GM23338 (cell line): ENCODE measurements around the gene EXOC6B. TPM values are rescaled to one million over a fixed set of nuclear protein-coding genes. Genes with fewer than 3 reads are reported as not detected.

Experiments
- ATAC-seq: fragments of 200-7000 bp; cut with Tn5 transposase; 3 replicates; pipeline ENCODE4 v1.9.1; 2020
- DNase-seq: peaks from one replicate; pipeline ENCODE4 v3.0.0-alpha.2; 2015; ENCODE audit warnings: low spot score
- H2AFZ ChIP-seq: fragments of 200-600 bp; sonication (generic); 2 replicates; pipeline ENCODE4 v1.8.0; 2016; ENCODE audit warnings: antibody characterized with exemption, mild to moderate bottlenecking, moderate library complexity
- H3F3A ChIP-seq: fragments of 200-600 bp; sonication (generic); replicated peaks from 2 replicates; pipeline ENCODE4 v1.8.0; 2017; ENCODE audit warnings: antibody characterized with exemption, mixed run types, low read depth
- H3K27ac ChIP-seq: fragments of 200-600 bp; sonication (generic); 2 replicates; pipeline ENCODE4 v1.6.1; 2016; ENCODE audit warnings: low read depth
- H3K27me3 ChIP-seq: fragments of 200-600 bp; sonication (generic); 2 replicates; pipeline ENCODE4 v1.8.0; 2016; ENCODE audit warnings: mild to moderate bottlenecking, mixed run types, moderate library complexity; ENCODE audit not compliant: insufficient read depth
- H3K36me3 ChIP-seq: fragments of 200-600 bp; sonication (generic); 2 replicates; pipeline ENCODE4 v1.8.0; 2016; ENCODE audit warnings: mild to moderate bottlenecking; ENCODE audit not compliant: insufficient read depth
- H3K4me1 ChIP-seq: fragments of 200-600 bp; sonication (generic); 2 replicates; pipeline ENCODE4 v1.8.0; 2016; ENCODE audit warnings: mild to moderate bottlenecking, moderate library complexity; ENCODE audit not compliant: insufficient read depth
- H3K4me2 ChIP-seq: fragments of 200-600 bp; sonication (generic); 2 replicates; pipeline ENCODE4 v1.7.1; 2017; ENCODE audit warnings: mixed run types
- H3K4me3 ChIP-seq: fragments of 200-600 bp; sonication (generic); 2 replicates; pipeline ENCODE4 v1.6.1; 2016; ENCODE audit warnings: mixed run types
- H3K79me2 ChIP-seq: fragments of 200-600 bp; sonication (generic); replicated peaks from 2 replicates; pipeline ENCODE4 v1.8.0; 2017; ENCODE audit warnings: mild to moderate bottlenecking; ENCODE audit not compliant: insufficient read depth
- H3K9me2 ChIP-seq: fragments of 200-600 bp; sonication (generic); 2 replicates; pipeline ENCODE4 v1.8.0; 2017; ENCODE audit not compliant: insufficient read depth
- H4K20me1 ChIP-seq: fragments of 200-600 bp; sonication (generic); replicated peaks from 2 replicates; pipeline ENCODE4 v1.8.0; 2017; ENCODE audit warnings: mild to moderate bottlenecking; ENCODE audit not compliant: insufficient read depth
- H3K27ac Mint-ChIP-seq: 2 replicates; pipeline ENCODE4 v1.8.0; 2020; ENCODE audit warnings: inconsistent platforms, mild to moderate bottlenecking, moderate library complexity, mixed read lengths
- H3K27me3 Mint-ChIP-seq: 3 replicates; pipeline ENCODE4 v1.8.0; 2022; ENCODE audit warnings: low read depth, mild to moderate bottlenecking, moderate library complexity, mixed read lengths, inconsistent platforms; ENCODE audit not compliant: insufficient read depth, poor library complexity
- H3K36me3 Mint-ChIP-seq: 3 replicates; pipeline ENCODE4 v1.8.0; 2021; ENCODE audit warnings: low read depth, mild to moderate bottlenecking, inconsistent platforms, moderate library complexity, mixed read lengths
- H3K4me1 Mint-ChIP-seq: 3 replicates; pipeline ENCODE4 v1.8.0; 2020; ENCODE audit warnings: mild to moderate bottlenecking, inconsistent platforms, mixed read lengths
- H3K4me3 Mint-ChIP-seq: 3 replicates; pipeline ENCODE4 v1.8.0; 2021; ENCODE audit warnings: moderate library complexity, mild to moderate bottlenecking, inconsistent platforms, mixed read lengths
- H3K9me3 Mint-ChIP-seq: 3 replicates; pipeline ENCODE4 v1.8.0; 2020; ENCODE audit warnings: moderate library complexity, mild to moderate bottlenecking, inconsistent platforms, mixed read lengths
- CREB1 ChIP-seq: fragments of 250-450 bp; sonication (Bioruptor Pico); IDR thresholded peaks from 2 replicates; pipeline ENCODE4 v1.5.0; 2020; ENCODE audit warnings: low read depth, mild to moderate bottlenecking, moderate library complexity
- EZH2 ChIP-seq: fragments of 200-600 bp; sonication (generic); IDR thresholded peaks from one replicate; pipeline ENCODE4 v1.8.0; 2017; ENCODE audit warnings: antibody characterized with exemption, mild to moderate bottlenecking, low read depth; ENCODE audit not compliant: unreplicated experiment
- EZH2phosphoT487 ChIP-seq: fragments of 200-600 bp; sonication (generic); IDR thresholded peaks from one replicate; pipeline ENCODE4 v1.8.1; 2018; ENCODE audit warnings: antibody characterized with exemption; ENCODE audit not compliant: unreplicated experiment
- JUNB ChIP-seq: IDR thresholded peaks from one replicate; pipeline ENCODE4 v1.6.1; 2016; ENCODE audit warnings: antibody characterized with exemption; ENCODE audit not compliant: unreplicated experiment
- NANOG ChIP-seq: IDR thresholded peaks from 2 replicates; pipeline ENCODE4 v1.6.1; 2016; ENCODE audit warnings: antibody characterized with exemption, borderline replicate concordance
- POLR2AphosphoS5 ChIP-seq: IDR thresholded peaks from 2 replicates; pipeline ENCODE4 v1.6.1; 2016; ENCODE audit warnings: antibody characterized with exemption, low read depth
- STAT1 ChIP-seq: IDR thresholded peaks from one replicate; pipeline ENCODE4 v1.6.1; 2016; ENCODE audit warnings: antibody characterized with exemption; ENCODE audit not compliant: unreplicated experiment
- ZNF114 ChIP-seq: fragments of 250-450 bp; sonication (Bioruptor Pico); IDR thresholded peaks from 2 replicates; pipeline ENCODE4 v1.5.0; 2020; ENCODE audit warnings: mild to moderate bottlenecking, moderate library complexity
- ZNF331 ChIP-seq: fragments of 250-450 bp; sonication (Bioruptor Pico); IDR thresholded peaks from 2 replicates; pipeline ENCODE4 v1.5.0; 2020; ENCODE audit warnings: low read depth, mild to moderate bottlenecking, moderate library complexity
- polyA plus RNA-seq: library from polyadenylated mRNA; unstranded; fragments of >200 nt; fragmentation: Nextera tagmentation; extraction: Ambion mirVana; gene quantifications from 2 replicates; pipeline ENCODE4 v1.2.1, GENCODE V29; 2016
- total RNA-seq: library from RNA; depleted of rRNA; stranded (reverse); fragments of >200 nt; shearing (Covaris generic); gene quantifications from 2 replicates; pipeline ENCODE4 v1.2.3, GENCODE V29; 2014
- TF ChIP-seq, protein P1 (sequence below): fragments of 250-450 bp; sonication (Bioruptor Pico); IDR thresholded peaks from 2 replicates; pipeline ENCODE4 v1.5.0; 2020; ENCODE audit warnings: mild to moderate bottlenecking, moderate library complexity
- TF ChIP-seq, protein P2 (sequence below): IDR thresholded peaks from one replicate; pipeline ENCODE4 v1.6.1; 2018; ENCODE audit warnings: antibody characterized with exemption; ENCODE audit not compliant: unreplicated experiment
- TF ChIP-seq, protein P3 (sequence below), 2 experiments: fragments of 200-600 bp in 1 of 2; sonication (generic) in 1 of 2; conservative IDR thresholded peaks; 2 replicates each; pipeline versions ENCODE4 v1.5.1 to v1.6.1; 2016 to 2017; ENCODE audit warnings: antibody characterized with exemption in 2 of 2, low read depth in 2 of 2, mild to moderate bottlenecking in 2 of 2, moderate library complexity in 1 of 2
- TF ChIP-seq, protein P4 (sequence below): IDR thresholded peaks from 2 replicates; pipeline ENCODE4 v1.6.1; 2016; ENCODE audit warnings: antibody characterized with exemption

The EXOC6B gene
- total and polyA plus RNA-seq, 2 experiments from 2014 or later = 7.2 to 45.9 TPM

DNA sequence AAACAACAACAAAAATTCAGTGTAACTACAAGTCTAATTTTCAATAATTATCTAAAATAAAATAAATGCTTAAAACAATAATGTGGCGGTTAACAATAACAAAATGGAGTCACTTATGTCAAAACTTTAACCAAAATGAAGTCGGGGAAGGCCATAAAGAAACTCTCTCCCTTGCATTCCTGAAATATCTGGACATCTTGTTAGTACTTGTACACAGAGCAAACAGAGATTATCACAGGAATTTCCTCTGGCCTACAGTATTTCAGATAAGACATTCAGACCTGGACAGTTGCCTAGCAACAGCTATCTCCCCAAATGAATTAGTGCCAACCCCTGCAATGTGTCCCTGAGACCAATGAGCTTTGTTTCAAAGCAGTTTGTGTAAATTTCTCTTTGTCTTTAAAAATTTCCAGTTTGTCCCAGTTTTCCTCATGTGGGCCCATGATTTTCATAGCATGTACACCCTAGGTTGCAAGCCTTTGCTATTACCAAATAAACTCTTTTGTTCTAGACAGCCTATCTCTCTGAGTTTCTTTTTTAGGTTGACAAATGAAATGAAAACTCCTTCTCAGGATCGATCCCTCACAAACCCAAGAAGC lies 68.6 kb downstream of the EXOC6B start:
- DNase-seq (peak; percentile 21), ATAC-seq (no peak)
- H3K4me3 Mint-ChIP-seq = no peak overlapping the region
- no peak for TF ChIP-seq POLR2AphosphoS5
- TF ChIP-seq JUNB = no peak
- TF ChIP-seq CREB1 (CRISPR knock-in tag) = no peak
- no peak for TF ChIP-seq ZNF331
- TF ChIP-seq EZH2phosphoT487 = no peak
- no peak for TF ChIP-seq NANOG
- TF ChIP-seq, protein P1, sequence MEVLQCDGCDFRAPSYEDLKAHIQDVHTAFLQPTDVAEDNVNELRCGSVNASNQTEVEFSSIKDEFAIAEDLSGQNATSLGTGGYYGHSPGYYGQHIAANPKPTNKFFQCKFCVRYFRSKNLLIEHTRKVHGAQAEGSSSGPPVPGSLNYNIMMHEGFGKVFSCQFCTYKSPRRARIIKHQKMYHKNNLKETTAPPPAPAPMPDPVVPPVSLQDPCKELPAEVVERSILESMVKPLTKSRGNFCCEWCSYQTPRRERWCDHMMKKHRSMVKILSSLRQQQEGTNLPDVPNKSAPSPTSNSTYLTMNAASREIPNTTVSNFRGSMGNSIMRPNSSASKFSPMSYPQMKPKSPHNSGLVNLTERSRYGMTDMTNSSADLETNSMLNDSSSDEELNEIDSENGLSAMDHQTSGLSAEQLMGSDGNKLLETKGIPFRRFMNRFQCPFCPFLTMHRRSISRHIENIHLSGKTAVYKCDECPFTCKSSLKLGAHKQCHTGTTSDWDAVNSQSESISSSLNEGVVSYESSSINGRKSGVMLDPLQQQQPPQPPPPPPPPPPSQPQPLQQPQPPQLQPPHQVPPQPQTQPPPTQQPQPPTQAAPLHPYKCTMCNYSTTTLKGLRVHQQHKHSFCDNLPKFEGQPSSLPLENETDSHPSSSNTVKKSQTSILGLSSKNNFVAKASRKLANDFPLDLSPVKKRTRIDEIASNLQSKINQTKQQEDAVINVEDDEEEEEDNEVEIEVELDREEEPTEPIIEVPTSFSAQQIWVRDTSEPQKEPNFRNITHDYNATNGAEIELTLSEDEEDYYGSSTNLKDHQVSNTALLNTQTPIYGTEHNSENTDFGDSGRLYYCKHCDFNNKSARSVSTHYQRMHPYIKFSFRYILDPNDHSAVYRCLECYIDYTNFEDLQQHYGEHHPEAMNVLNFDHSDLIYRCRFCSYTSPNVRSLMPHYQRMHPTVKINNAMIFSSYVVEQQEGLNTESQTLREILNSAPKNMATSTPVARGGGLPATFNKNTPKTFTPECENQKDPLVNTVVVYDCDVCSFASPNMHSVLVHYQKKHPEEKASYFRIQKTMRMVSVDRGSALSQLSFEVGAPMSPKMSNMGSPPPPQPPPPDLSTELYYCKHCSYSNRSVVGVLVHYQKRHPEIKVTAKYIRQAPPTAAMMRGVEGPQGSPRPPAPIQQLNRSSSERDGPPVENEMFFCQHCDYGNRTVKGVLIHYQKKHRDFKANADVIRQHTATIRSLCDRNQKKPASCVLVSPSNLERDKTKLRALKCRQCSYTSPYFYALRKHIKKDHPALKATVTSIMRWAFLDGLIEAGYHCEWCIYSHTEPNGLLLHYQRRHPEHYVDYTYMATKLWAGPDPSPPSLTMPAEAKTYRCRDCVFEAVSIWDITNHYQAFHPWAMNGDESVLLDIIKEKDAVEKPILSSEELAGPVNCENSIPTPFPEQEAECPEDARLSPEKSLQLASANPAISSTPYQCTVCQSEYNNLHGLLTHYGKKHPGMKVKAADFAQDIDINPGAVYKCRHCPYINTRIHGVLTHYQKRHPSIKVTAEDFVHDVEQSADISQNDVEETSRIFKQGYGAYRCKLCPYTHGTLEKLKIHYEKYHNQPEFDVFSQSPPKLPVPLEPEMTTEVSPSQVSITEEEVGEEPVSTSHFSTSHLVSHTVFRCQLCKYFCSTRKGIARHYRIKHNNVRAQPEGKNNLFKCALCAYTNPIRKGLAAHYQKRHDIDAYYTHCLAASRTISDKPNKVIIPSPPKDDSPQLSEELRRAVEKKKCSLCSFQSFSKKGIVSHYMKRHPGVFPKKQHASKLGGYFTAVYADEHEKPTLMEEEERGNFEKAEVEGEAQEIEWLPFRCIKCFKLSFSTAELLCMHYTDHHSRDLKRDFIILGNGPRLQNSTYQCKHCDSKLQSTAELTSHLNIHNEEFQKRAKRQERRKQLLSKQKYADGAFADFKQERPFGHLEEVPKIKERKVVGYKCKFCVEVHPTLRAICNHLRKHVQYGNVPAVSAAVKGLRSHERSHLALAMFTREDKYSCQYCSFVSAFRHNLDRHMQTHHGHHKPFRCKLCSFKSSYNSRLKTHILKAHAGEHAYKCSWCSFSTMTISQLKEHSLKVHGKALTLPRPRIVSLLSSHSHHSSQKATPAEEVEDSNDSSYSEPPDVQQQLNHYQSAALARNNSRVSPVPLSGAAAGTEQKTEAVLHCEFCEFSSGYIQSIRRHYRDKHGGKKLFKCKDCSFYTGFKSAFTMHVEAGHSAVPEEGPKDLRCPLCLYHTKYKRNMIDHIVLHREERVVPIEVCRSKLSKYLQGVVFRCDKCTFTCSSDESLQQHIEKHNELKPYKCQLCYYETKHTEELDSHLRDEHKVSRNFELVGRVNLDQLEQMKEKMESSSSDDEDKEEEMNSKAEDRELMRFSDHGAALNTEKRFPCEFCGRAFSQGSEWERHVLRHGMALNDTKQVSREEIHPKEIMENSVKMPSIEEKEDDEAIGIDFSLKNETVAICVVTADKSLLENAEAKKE (CRISPR knock-in tag) = no peak
- TF ChIP-seq, protein P2, sequence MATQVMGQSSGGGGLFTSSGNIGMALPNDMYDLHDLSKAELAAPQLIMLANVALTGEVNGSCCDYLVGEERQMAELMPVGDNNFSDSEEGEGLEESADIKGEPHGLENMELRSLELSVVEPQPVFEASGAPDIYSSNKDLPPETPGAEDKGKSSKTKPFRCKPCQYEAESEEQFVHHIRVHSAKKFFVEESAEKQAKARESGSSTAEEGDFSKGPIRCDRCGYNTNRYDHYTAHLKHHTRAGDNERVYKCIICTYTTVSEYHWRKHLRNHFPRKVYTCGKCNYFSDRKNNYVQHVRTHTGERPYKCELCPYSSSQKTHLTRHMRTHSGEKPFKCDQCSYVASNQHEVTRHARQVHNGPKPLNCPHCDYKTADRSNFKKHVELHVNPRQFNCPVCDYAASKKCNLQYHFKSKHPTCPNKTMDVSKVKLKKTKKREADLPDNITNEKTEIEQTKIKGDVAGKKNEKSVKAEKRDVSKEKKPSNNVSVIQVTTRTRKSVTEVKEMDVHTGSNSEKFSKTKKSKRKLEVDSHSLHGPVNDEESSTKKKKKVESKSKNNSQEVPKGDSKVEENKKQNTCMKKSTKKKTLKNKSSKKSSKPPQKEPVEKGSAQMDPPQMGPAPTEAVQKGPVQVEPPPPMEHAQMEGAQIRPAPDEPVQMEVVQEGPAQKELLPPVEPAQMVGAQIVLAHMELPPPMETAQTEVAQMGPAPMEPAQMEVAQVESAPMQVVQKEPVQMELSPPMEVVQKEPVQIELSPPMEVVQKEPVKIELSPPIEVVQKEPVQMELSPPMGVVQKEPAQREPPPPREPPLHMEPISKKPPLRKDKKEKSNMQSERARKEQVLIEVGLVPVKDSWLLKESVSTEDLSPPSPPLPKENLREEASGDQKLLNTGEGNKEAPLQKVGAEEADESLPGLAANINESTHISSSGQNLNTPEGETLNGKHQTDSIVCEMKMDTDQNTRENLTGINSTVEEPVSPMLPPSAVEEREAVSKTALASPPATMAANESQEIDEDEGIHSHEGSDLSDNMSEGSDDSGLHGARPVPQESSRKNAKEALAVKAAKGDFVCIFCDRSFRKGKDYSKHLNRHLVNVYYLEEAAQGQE = no peak
- TF ChIP-seq EZH2 = no peak
- no peak for TF ChIP-seq ZNF114 (CRISPR knock-in tag)
- TF ChIP-seq, protein P3, sequence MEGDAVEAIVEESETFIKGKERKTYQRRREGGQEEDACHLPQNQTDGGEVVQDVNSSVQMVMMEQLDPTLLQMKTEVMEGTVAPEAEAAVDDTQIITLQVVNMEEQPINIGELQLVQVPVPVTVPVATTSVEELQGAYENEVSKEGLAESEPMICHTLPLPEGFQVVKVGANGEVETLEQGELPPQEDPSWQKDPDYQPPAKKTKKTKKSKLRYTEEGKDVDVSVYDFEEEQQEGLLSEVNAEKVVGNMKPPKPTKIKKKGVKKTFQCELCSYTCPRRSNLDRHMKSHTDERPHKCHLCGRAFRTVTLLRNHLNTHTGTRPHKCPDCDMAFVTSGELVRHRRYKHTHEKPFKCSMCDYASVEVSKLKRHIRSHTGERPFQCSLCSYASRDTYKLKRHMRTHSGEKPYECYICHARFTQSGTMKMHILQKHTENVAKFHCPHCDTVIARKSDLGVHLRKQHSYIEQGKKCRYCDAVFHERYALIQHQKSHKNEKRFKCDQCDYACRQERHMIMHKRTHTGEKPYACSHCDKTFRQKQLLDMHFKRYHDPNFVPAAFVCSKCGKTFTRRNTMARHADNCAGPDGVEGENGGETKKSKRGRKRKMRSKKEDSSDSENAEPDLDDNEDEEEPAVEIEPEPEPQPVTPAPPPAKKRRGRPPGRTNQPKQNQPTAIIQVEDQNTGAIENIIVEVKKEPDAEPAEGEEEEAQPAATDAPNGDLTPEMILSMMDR (conservative IDR thresholded peaks at IDR 0.05; ENCODE audit: low read depth in 2 of 2) = no peak
- TF ChIP-seq, protein P4, sequence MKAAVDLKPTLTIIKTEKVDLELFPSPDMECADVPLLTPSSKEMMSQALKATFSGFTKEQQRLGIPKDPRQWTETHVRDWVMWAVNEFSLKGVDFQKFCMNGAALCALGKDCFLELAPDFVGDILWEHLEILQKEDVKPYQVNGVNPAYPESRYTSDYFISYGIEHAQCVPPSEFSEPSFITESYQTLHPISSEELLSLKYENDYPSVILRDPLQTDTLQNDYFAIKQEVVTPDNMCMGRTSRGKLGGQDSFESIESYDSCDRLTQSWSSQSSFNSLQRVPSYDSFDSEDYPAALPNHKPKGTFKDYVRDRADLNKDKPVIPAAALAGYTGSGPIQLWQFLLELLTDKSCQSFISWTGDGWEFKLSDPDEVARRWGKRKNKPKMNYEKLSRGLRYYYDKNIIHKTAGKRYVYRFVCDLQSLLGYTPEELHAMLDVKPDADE = no peak
- TF ChIP-seq STAT1 = no peak
- peaks cover 10% of the 10 kb centered on the region for H3K4me1 Mint-ChIP-seq
- H3K4me2 ChIP-seq = no peak overlapping the region
- H3K27me3 ChIP-seq = no peaks in the 10 kb centered on the region
- H3K9me2 ChIP-seq = no peaks in the 10 kb centered on the region
- H3K9me3 Mint-ChIP-seq = peaks cover 8% of the 10 kb centered on the region
- no peaks in the 10 kb centered on the region for H3K27me3 Mint-ChIP-seq
- H3K79me2 ChIP-seq = no peaks in the 10 kb centered on the region
- H4K20me1 ChIP-seq = no peaks in the 10 kb centered on the region
- H2AFZ ChIP-seq = no peak overlapping the region
- no peak overlapping the region for H3K27ac Mint-ChIP-seq
- peaks cover 14% of the 10 kb centered on the region; the same call in 2 of the 3 replicates for H3K36me3 Mint-ChIP-seq
- no peaks in the 10 kb centered on the region for H3K36me3 ChIP-seq
- peaks cover 11% of the 10 kb centered on the region for H3K4me1 ChIP-seq
- H3F3A ChIP-seq = no peaks in the 10 kb centered on the region
- H3K27ac ChIP-seq = no peak overlapping the region
- H3K4me3 ChIP-seq = no peak overlapping the region
